Mucosa of gallbladder (tissue), 1 donor: ENCODE results near the gene MSLN. TPM values are rescaled to one million over a fixed set of nuclear protein-coding genes. Genes with fewer than 3 reads are reported as not detected.
A peak's percentile ranks its signal among the peaks of the same experiment; 100 is the strongest.
"Not testable (repeated sequence)": the region's sequence is repeated elsewhere in the genome, so short reads cannot be mapped to it uniquely, and the experiment has no call there.

Source experiments
- DNase-seq: peaks from one replicate; pipeline ENCODE4 v3.0.0-alpha.2; 2020; ENCODE audit warnings: low spot score
- total RNA-seq: library from RNA; stranded (reverse); gene quantifications from one replicate; pipeline ENCODE4 v1.2.1, GENCODE V29; 2021
- donor health status: DM: no; HTN: no; CAD: no.

The MSLN gene
- total RNA-seq, 1 donor from 2014 or later, result 53.1 TPM

- DNase-seq, result no peak
These were observed 14.8 kb downstream of the MSLN start for GRCh38 chr16:775236-775796.

- not testable (repeated sequence) for DNase-seq
These were observed 15.8 kb downstream of the MSLN start for GRCh38 chr16:776298-776697.

- DNase-seq, result no peak
These were observed 16.3 kb downstream of the MSLN start for GRCh38 chr16:776824-777223.

- DNase-seq, result no peak
These were observed 17.3 kb downstream of the MSLN start for GRCh38 chr16:777826-778225.

- DNase-seq, result no peak
These were observed 17.9 kb downstream of the MSLN start for GRCh38 chr16:778447-778846.

- DNase-seq, result no peak
These were observed 18.5 kb downstream of the MSLN start for GRCh38 chr16:778909-779527.

GRCh38 chr16:779561-779960 lies 19.0 kb downstream of the MSLN start:
- DNase-seq, result no peak

GRCh38 chr16:780296-780695 lies 19.8 kb downstream of the MSLN start:
- DNase-seq, result no peak

GRCh38 chr16:781346-782010 lies 20.9 kb downstream of the MSLN start:
- DNase-seq, result no peak

- no peak for DNase-seq
These were observed 21.7 kb downstream of the MSLN start for GRCh38 chr16:782258-782657.

GRCh38 chr16:782766-783403 lies 22.4 kb downstream of the MSLN start:
- DNase-seq, result no peak

- no peak for DNase-seq
These were observed 23.0 kb downstream of the MSLN start for GRCh38 chr16:783404-784161.

GRCh38 chr16:784431-784830 lies 23.9 kb downstream of the MSLN start:
- no peak for DNase-seq

- DNase-seq, result peak; percentile 60
These were observed 25.3 kb downstream of the MSLN start for GRCh38 chr16:785563-786535.

GRCh38 chr16:787321-787966 lies 26.9 kb downstream of the MSLN start:
- no peak for DNase-seq

GRCh38 chr16:787978-788398 lies 27.5 kb downstream of the MSLN start, which contains the start of gene RPUSD1:
RPUSD1 (minus strand) TSS chr16:788381; CDS start chr16:787737, 644 bp downstream.
- DNase-seq, result no peak

- peak; percentile 94 for DNase-seq
These were observed 28.0 kb downstream of the MSLN start, which contains the start of gene CHTF18 for GRCh38 chr16:788399-789126. CHTF18 (plus strand) TSS chr16:788620; CDS start chr16:788685, 65 bp downstream.

- no peak for DNase-seq
These were observed 28.8 kb downstream of the MSLN start for GRCh38 chr16:789191-789850.

GRCh38 chr16:790086-790485 lies 29.6 kb downstream of the MSLN start:
- no peak for DNase-seq
